KG1 (cell line): Measurements from ENCODE around the gene PPOX.
A peak's percentile ranks its signal among the peaks of the same experiment; 100 is the strongest.

Experiments used
- DNase-seq: peaks from one replicate; lab custom pipeline; 2025; lab: John Stamatoyannopoulos, UW

Gene PPOX

GRCh38 chr1:161198194-161198896, 32.1 kb downstream of the PPOX start:
- DNase-seq, result no peak

GRCh38 chr1:161198897-161199431, 32.7 kb downstream of the PPOX start, which contains the start of gene ADAMTS4:
ADAMTS4 (minus strand) TSS chr1:161199054; CDS start chr1:161198627, 427 bp downstream.
- no peak for DNase-seq

- no peak for DNase-seq
Observed at GRCh38 chr1:161199506-161200139, 33.4 kb downstream of the PPOX start.

GRCh38 chr1:161200421-161200991, 34.3 kb downstream of the PPOX start:
- DNase-seq, result peak; percentile 23

GRCh38 chr1:161200992-161201835, 35.0 kb downstream of the PPOX start:
- DNase-seq, result no peak

GRCh38 chr1:161201836-161202712, 35.8 kb downstream of the PPOX start, which contains the start of gene NDUFS2:
NDUFS2 (plus strand) TSS chr1:161202367; CDS start chr1:161202386, 19 bp downstream.
- peak; percentile 96 for DNase-seq

GRCh38 chr1:161206411-161207140, 40.4 kb downstream of the PPOX start:
- no peak for DNase-seq

- DNase-seq, result no peak
Observed at GRCh38 chr1:161207173-161207572, 40.9 kb downstream of the PPOX start.

GRCh38 chr1:161209790-161210409, 43.7 kb downstream of the PPOX start:
- peak; percentile 49 for DNase-seq

GRCh38 chr1:161214369-161214768, 48.1 kb downstream of the PPOX start:
- no peak for DNase-seq

- DNase-seq, result no peak
Observed at GRCh38 chr1:161215076-161215475, 48.9 kb downstream of the PPOX start, which contains the start of gene FCER1G. FCER1G (plus strand) TSS chr1:161215295; CDS start chr1:161215322, 27 bp downstream.

- no peak for DNase-seq
Observed at GRCh38 chr1:161216945-161217712, 50.9 kb downstream of the PPOX start.

GRCh38 chr1:161217831-161218230, 51.6 kb downstream of the PPOX start:
- DNase-seq, result no peak

GRCh38 chr1:161218301-161219077, 52.3 kb downstream of the PPOX start:
- no peak for DNase-seq

GRCh38 chr1:161219078-161219892, 53.1 kb downstream of the PPOX start:
- DNase-seq, result no peak

GRCh38 chr1:161220002-161220401, 53.8 kb downstream of the PPOX start:
- no peak for DNase-seq
